ENCODE results near the gene NUDT15. TPM values are rescaled to one million over a fixed set of nuclear protein-coding genes. Genes with fewer than 3 reads are reported as not detected.
"Not testable (repeated sequence)": the region's sequence is repeated elsewhere in the genome, so short reads cannot be mapped to it uniquely, and the experiment has no call there.

NUDT15 gene
- 10.2 TPM for total RNA-seq

DNA sequence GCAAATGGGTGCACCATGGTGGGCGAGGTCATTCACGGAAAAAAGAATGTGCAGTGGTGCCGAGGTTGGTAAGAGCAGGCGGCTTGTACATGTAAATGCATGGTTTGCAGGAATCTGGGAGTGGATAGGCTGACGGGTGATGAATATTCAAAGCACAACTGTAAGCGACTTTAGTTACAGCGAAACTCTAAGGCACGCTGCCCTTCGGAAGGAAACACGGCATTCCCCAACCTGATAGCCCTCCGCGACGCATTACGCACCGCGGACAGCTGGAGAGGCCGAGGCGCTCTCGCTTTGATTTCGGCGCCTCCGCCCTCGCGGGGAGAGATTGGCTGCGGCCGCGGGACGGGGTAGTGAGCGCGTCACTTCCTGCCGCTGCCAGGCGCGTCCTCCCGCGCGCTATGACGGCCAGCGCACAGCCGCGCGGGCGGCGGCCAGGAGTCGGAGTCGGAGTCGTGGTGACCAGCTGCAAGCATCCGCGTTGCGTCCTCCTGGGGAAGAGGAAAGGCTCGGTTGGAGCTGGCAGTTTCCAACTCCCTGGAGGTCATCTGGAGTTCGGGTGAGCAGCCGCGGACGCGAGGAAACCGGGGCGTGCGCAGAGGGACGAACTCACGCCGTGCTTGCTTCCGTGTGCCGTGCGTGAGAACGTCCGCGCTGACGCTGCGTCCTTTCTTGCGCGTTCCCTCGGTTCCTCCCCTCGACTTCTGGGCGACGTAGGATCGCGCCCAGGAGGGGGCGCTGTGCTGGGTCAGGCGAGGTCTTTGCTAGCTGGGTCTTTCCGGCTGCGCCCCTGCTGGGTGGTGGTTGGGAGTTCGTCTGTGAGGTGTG, at the start of gene NUDT15:
Gene NUDT15 (plus strand): TSS at position 381 of the 828 bp plus-strand sequence. CDS start 21 bp downstream, at position 402.
- no peak for FAIRE-seq

DNA sequence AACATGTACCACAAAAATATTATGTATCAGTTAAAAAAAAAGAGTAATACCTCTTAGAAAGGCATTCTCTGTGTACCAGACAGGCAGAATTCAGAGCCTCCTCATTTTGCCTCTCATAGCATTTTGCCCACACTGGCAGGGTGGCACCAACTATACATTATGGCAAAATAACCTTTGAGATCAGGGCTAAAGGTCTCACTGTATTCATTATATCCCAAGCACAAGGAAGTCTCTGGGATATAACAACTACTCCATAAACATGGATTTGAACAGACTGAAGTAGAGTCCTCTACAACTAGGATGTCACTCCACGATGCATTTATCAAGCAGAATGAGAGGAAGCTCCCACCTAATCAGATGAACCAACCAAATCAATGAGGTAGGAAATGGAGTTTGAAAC, 47.1 kb upstream of the NUDT15 start:
- FAIRE-seq (no peak), DNase-seq (ENCODE audit: low spot score in 2 of 2) (no peak)

More for the DNA sequence above, at the start of gene NUDT15:
- peak; percentile 85 to 93 for DNase-seq (ENCODE audit: low spot score in 2 of 2)

DNA sequence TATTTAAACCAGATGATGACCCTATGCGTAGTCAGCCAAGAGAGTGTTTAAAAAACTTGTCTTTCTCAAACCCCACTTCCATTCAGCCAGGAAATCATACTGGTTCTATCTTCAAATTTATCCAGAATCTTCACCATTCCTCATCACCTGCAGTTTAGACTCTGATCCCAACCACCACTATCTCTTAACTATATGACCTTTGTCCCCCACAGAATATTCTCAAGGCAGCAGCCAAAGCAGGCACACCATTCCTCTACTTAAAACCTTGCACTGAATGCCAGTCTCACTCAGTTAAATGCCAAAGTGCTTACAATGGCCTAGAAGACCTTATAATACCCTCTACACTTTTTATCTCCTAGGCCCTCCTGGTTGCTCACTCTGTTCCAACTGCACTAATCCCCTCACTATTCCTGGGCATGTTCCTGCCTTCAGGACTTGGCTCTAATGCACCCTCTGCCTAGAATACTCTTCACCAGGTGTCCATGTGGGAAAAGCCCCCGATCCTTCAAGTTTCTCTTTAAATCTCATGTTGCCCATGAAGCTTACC, 46.5 kb upstream of the NUDT15 start:
- no peak for DNase-seq (ENCODE audit: low spot score in 2 of 2)
- no peak for FAIRE-seq

DNA sequence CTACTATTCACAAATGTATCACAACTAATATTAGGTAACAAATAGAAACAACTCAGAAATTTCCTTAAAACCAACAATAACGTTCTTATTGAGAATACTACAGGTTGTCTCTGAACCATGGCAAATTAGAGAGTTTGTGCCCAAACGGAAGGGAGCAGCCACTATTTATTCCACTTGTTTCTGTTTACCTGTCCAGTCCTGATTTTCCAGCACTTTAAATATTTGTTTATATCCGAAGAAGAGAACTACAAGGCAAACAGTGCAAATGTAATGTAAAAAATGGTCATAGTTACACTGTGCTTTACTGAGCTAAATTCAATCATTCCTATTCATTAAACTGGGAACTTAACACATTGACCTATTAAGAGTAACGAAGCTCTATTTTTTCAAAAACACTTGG, 45.7 kb upstream of the NUDT15 start:
- no peak for DNase-seq (ENCODE audit: low spot score in 2 of 2)
- no peak for FAIRE-seq

DNA sequence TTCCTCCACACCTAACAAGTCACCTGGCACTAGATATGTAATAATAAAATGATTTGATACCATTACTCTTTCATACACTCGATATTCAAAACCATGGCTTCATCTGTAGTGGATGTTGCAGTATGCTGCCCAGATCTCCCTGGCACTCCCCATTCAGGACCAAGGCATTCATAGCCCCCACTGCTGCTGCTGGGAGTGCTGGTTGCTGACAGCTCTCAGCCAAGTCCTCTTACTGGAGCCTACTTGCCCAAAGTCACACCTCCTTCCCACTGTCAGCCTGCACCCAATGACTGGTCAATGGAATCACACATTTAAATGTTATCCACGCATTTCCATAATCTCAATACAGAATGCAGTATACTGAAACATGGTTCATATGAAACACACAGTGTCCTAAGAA, 40.1 kb upstream of the NUDT15 start:
- DNase-seq (ENCODE audit: low spot score in 2 of 2) (no peak), FAIRE-seq (no peak)

DNA sequence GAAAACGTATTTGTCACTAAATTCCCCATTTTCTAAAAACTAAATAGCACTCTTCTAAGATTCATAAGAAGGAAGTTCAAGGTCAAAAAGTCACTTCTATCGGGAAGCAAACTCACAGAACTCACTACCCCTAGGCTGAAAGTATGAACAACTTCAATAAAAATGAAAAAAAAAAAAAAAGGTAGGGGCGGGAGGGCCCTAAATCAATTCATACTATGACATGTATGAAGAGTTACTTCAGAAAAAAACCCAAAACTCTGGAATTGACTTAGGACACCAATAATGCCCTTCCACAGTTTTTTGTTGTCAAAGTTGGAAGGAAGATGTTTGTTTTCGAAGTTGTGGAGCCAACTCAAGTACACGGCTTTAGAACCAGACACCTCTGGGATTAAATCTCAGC, 37.6 kb upstream of the NUDT15 start:
- DNase-seq (ENCODE audit: low spot score in 2 of 2) (peak in 1 of 2 donors; percentile 17), FAIRE-seq (no peak)

DNA sequence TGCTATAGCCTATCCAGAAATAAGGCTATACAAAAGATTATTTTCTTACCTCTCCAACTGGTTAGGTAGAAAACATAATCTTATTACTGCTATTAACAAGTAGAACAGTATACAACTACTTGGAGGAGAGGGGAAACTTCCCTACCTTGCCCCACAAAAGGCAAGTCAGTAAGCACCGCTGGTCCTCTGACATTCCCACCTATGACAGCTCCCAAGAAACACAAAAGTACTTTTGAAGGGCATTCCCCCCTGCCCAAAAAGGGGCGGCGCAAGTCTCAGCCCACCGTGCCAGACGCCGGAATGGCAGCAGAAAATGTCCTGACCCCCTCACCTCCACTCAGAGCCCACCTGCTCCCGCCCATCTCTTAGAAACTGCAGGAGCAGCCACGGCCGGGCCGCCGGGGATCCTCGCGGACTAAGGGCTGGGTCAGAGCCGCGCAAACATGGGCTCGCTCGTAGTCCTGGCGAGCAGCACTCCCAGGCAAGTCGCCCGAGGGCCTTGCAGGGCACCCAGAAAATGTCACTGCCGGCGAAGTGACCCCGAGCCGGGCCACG, 36.9 kb upstream of the NUDT15 start:
- DNase-seq (ENCODE audit: low spot score in 2 of 2) (peak in 1 of 2 donors; percentile 34), FAIRE-seq (no peak)

DNA sequence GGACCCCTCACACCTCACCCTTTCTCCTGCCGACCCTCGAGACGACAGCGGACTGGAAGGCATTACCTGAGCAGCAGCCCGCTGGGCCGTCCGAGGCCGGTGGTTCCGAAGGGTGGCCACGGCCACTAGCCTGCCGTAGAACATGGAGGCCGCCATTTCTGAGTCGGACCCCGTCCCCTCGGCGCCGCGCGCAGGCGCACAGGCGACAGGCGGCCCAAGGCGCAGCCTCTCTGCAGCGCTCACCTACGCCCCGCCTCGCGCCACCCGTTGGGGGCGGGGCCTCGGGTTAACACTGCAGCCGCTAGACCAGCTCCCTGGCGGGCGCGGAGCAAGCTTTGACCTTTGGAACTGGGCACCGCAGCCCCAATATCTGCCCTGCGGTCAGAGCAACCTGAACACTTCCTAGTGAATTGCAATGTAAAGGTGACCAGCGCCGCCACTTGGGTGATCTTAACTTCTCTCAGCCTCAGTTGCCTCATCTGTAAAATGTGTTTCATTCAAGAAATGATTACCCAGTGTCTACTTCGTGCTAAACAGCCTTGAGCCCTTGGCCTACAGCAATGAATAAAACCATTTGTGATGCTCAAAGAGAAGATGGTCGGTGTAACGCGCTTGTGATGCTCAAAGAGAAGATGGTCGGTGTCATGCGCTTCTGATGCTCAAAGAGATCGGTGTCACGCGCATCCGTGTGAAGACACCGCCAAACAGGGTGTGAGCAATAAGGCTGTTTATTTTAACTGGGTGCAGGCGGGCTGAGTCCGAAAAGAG, 36.2 kb upstream of the NUDT15 start, which contains the start of gene SUCLA2:
Gene SUCLA2 (minus strand): TSS at position 160 of the 768 bp plus-strand sequence. CDS start 4 bp downstream, at position 156.
- DNase-seq (ENCODE audit: low spot score in 2 of 2) = peak; percentile 86 to 93
- FAIRE-seq = no peak

DNA sequence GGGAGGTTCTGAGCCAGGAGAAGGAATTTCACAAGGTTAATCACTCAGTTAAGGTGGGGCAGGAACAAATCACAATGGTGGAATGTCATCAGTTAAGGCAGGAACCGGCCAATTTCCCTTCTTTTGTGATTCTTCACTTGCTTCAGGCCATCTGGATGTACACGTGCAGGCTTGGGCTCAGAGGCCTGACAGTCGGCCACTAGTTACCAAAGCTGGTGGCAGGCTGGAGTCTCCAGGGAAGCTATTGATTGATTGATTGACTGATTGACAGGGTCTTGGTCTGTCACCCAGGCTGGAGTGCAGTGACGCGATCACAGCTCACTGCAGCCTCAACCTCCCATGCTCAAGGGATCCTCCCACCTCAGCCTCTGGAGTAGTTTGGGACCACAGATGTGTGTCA, 35.5 kb upstream of the NUDT15 start:
- not testable (repeated sequence) for FAIRE-seq

DNA sequence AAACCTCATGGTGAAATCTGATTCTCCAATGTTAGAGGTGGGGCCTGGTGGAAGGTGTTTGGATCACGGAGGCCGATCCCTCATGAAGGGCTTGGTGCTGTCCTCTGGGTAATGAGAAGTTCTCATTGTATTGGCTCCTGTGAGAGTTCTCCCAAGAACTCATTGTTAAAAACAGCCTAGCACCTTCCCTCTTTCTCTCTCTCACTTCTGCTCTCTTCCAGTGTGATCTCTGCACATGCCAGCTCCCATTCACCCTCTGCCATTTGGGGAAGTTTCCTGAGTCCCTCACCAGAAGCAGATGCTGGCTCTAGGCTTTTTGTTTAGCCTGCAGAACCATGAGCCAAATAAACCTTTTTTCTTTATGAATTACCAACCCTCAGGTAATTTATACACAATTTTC, 33.3 kb upstream of the NUDT15 start:
- no peak for DNase-seq (ENCODE audit: low spot score in 2 of 2)
- no peak for FAIRE-seq

More for the DNA sequence above, 35.5 kb upstream of the NUDT15 start:
- not testable (repeated sequence) for DNase-seq (ENCODE audit: low spot score in 2 of 2)

DNA sequence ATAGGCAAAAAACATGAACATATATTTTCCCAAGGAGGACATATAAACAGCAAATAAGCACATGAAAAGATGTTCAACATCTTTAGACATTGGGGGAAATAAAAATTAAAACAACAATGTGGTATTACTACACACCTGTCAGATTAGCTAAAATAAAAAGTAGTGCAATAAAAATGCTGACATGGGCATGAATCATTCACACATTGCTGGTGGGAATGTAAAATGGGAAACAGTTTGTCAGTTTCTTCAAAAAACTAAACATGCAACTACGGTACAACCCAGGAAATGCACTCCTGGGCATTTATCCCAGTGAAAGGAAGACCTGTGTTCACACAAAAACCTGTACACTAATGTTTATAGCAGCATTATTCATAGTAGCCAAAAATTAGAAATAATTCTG, 31.1 kb upstream of the NUDT15 start:
- FAIRE-seq (no peak), DNase-seq (ENCODE audit: low spot score in 2 of 2) (no peak)

DNA sequence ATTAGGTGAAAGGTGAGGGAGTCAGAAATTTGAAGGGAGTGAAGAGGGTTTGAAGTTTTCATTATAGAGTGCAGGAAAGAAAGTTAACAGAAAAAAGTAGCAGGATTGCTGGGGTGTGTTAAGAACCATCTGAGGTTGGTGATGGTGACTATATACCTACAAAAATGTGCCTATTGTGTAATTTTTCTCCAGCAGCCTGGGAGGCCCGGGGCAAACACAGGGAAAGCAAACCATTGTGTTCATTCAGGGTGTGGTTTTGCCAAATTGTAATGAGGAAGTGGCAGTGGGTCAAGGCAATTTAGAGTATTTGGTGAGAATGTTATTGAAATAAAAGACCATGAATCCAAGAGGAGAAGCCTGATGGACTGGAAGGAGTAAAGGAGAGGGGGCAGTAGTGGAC, 28.2 kb upstream of the NUDT15 start:
- no peak for FAIRE-seq
- no peak for DNase-seq (ENCODE audit: low spot score in 2 of 2)

DNA sequence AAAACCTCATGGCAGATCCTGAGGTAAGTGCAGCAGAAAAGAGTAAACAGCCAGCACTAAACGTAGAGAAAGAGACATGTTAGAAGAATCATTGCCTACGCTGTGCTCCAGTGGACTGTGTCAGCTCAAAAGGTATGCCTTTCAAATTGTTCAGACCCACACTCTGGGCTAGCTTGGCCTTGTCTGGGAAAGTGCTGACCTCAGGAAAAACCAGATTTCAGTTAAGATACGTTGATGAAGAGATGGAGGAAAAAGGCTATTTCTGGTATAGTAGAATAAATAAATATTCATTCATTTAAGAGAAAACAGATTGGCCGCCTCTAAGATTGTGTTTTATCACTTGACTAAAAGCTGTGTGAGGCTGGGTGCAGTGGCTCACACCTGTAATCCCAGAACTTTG, 26.8 kb upstream of the NUDT15 start:
- no peak for FAIRE-seq
- no peak for DNase-seq (ENCODE audit: low spot score in 2 of 2)

DNA sequence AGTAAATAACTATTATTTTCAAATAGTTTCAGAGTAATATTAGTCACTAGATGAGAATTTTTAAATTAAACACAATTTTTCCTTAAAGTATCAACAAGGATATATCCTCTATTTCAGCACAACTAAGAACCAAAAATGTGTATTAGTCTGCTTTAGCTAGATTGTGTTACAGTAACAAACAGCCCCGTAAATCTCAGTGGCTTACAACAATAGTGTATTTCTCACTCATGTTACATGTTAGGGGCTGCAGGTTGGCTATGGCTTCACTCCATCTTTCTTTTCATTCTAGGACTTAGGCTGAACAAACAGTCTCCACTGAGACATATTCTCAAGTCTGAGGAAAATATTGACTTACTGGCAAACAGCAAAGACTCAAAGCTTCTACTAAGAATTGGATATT, 24.9 kb upstream of the NUDT15 start:
- no peak for FAIRE-seq
- DNase-seq (ENCODE audit: low spot score in 2 of 2) = no peak

DNA sequence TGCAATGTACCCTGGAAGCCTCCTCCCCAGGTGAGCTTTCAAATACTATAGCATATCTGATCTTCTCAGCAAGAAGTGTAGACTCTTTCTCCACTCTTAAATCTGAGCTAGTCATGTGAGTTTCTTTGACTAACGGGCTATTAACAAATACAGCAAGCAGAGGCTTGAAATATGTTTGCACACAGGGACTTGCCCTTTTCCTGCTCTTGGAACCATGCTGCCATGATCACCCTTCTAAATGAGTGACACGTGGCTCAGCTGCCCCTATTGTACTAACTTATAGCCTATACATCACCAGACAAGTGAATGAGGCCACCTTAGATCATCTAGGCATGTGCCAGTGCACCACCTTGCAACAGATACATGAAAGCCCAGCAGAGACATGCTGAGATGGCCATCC, 23.2 kb upstream of the NUDT15 start:
- FAIRE-seq = no peak
- no peak for DNase-seq (ENCODE audit: low spot score in 2 of 2)

DNA sequence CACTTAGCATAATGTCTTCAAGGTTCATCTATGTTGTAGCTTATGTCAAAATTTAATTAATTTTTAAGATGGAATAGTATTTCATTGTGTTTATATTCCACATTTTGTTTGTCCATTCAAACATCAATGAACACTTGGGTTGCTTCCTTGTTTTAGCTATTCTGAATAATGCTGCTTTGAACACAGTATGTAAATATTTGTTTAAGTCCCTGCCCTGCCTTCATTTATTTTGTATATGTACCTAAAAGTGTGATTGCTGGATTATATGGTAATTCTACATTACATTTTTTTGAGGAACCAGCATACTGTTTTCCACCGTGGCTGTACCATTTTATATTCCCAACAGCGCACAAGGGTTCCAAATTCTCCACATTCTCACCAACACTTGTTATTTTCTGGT, 18.9 kb upstream of the NUDT15 start:
- no peak for DNase-seq (ENCODE audit: low spot score in 2 of 2)
- no peak for FAIRE-seq

DNA sequence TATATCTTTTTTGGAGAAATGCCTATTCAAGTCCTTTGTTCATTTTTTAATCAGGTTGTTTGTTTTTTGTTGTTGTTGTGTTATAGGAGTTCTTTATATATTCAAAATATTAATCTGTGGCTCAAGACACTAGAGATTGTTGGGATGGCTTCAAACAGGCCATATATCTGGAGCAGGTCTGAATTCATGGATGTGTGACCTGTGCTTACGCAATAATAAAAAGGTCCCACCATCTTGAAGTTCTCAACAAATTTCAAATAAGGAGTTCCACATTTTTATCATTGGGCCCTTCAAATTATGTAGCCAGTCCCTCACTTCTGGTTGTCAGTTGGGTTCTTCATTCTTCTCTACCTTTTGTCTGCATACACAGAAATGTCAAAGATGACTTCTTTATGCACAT, 17.7 kb upstream of the NUDT15 start:
- FAIRE-seq = no peak
- DNase-seq (ENCODE audit: low spot score in 2 of 2) = no peak

DNA sequence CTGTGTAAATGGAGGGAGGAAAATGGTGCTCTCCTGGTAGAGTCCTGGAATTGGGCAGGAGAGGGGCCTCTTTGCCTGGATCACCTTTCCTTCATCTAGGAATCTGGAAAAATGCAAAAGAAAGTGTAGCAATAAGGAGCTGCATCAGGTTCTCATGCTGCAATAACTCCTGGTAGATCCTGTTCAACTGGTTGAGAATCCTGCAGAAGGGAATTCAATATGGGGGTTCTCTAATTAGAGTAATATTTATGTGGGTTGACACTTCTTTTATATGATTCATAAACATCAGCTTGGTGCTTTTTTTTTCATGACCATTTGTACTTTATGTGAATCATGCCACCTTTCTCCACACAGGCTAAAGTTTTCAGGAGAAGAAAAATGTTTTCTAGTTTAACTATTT, 9.5 kb upstream of the NUDT15 start:
- DNase-seq (ENCODE audit: low spot score in 2 of 2) (no peak), FAIRE-seq (no peak)

DNA sequence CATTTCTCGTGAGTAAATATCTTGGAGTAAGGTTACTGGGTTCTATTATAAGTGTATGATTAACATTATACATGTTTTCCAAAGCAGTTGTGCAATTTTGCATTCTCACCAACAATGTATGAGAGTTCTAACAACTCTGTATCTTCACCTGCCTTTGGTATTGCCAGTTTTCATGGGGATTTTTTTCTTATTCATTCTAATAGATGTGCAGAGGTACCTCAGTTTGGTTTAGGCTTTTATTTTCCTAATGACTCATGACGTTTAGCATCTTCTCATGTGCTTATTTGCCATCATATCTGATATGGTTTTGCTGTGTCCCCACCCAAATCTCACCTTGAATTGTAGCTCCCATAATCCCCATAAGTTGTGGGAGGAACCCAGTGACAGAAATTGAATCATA, 7.7 kb upstream of the NUDT15 start:
- no peak for FAIRE-seq
- DNase-seq (ENCODE audit: low spot score in 2 of 2) = no peak

DNA sequence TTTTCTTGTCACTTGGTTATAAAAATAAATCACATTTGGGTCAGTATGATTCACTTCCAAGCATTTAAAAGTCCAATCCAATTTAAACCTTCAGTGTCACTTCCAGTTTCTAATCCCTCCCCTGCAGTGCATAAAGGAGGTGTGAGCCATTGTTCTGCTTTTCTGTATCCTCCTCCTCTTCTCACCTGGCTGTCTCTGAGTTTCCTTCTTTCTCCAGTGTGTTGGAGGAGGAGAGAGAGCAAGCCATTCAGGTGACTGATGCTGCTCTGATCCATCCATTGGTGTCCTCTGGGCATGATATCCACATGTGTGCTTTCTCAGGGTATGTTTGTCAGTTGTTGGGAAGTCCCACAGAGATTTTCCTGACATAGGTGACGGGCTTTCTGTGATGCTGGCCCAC, 1.2 kb downstream of the NUDT15 start:
- FAIRE-seq (no peak), DNase-seq (ENCODE audit: low spot score in 2 of 2) (peak; percentile 10 to 25)

DNA sequence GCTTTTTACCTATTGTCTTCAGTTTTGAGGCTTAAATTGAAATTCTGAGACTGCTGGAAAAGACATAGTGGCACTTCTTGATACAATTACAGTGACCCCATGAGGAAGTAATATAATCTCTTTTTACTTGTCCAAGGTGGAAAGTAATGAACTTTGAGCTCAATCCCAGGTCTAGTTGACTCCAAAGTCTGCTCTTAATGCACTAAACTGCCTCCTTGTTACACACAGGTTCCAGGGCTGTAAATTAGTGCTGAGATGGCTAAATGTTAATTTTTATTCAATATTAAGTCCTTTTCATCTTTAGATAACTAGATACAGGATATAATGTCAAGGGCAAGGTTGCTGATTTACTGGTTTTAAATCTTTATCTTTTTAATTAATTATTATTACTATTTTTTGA, 2.5 kb downstream of the NUDT15 start:
- DNase-seq (ENCODE audit: low spot score in 2 of 2) = no peak
- no peak for FAIRE-seq

Data from frontal cortex (tissue), 4 donors.